OCI-LY1 (cell line): Measurements from ENCODE around the gene TNFAIP8.

Source experiments
- H2AFZ ChIP-seq: fragments of 200-600 bp; sonication (generic), shearing (Covaris generic); 2 replicates; pipeline ENCODE4 v1.6.0; 2014; ENCODE audit warnings: antibody characterized with exemption, mild to moderate bottlenecking, low read length
- H3F3A ChIP-seq: fragments of 200-600 bp; sonication (generic), shearing (Covaris generic); 2 replicates; pipeline ENCODE4 v1.6.0; 2014; ENCODE audit warnings: mild to moderate bottlenecking, antibody characterized with exemption, low read length, moderate library complexity; ENCODE audit not compliant: insufficient read depth
- H3K27ac ChIP-seq: fragments of 200-600 bp; sonication (generic); 2 replicates; pipeline ENCODE4 v1.5.1; 2014; ENCODE audit warnings: low read length, mixed run types, mild to moderate bottlenecking, low read depth; ENCODE audit not compliant: poor library complexity, severe bottlenecking
- H3K27me3 ChIP-seq: fragments of 200-600 bp; sonication (generic); 2 replicates; pipeline ENCODE4 v1.6.0; 2014; ENCODE audit warnings: antibody characterized with exemption, mild to moderate bottlenecking, low read length, moderate library complexity; ENCODE audit not compliant: insufficient read depth
- H3K36me3 ChIP-seq: fragments of 200-600 bp; sonication (generic); 2 replicates; pipeline ENCODE4 v1.6.1; 2014; ENCODE audit warnings: mild to moderate bottlenecking, antibody characterized with exemption, low read length, moderate library complexity, mixed read lengths; ENCODE audit not compliant: insufficient read depth
- H3K4me1 ChIP-seq: fragments of 200-600 bp; sonication (generic); 2 replicates; pipeline ENCODE4 v1.5.1; 2014; ENCODE audit warnings: mild to moderate bottlenecking, low read length, moderate library complexity; ENCODE audit not compliant: insufficient read depth, severe bottlenecking
- H3K4me2 ChIP-seq: fragments of 200-600 bp; sonication (generic), shearing (Covaris generic); 2 replicates; pipeline ENCODE4 v1.6.1; 2014; ENCODE audit warnings: low read length
- H3K4me3 ChIP-seq: fragments of 200-600 bp; sonication (generic); 2 replicates; pipeline ENCODE4 v1.5.1; 2014; ENCODE audit warnings: low read length, low read depth, mild to moderate bottlenecking, mixed read lengths; ENCODE audit not compliant: poor library complexity, severe bottlenecking
- H3K79me2 ChIP-seq: fragments of 200-600 bp; shearing (Covaris generic); 2 replicates; pipeline ENCODE4 v1.6.1; 2016; ENCODE audit warnings: mixed run types, low read length, mixed read lengths; ENCODE audit not compliant: insufficient read depth
- H3K9ac ChIP-seq: fragments of 200-600 bp; sonication (generic), shearing (Covaris generic); 2 replicates; pipeline ENCODE4 v1.6.1; 2014; ENCODE audit warnings: mild to moderate bottlenecking, low read length, mixed read lengths
- H3K9me2 ChIP-seq: fragments of 200-600 bp; sonication (generic), shearing (Covaris generic); 2 replicates; pipeline ENCODE4 v1.6.1; 2014; ENCODE audit warnings: low read depth, mild to moderate bottlenecking, low read length, mixed read lengths
- H3K9me3 ChIP-seq: fragments of 200-600 bp; shearing (Covaris generic); 2 replicates; pipeline ENCODE4 v1.6.1; 2014; ENCODE audit warnings: low read length, mixed read lengths
- H4K20me1 ChIP-seq: fragments of 200-600 bp; sonication (generic), shearing (Covaris generic); 2 replicates; pipeline ENCODE4 v1.6.0; 2016; ENCODE audit warnings: mild to moderate bottlenecking, low read length; ENCODE audit not compliant: insufficient read depth
- EZH2 ChIP-seq: fragments of 200-600 bp; sonication (generic), shearing (Covaris generic); IDR thresholded peaks from 2 replicates; pipeline ENCODE4 v1.8.0; 2017; ENCODE audit warnings: borderline replicate concordance, mixed run types, mild to moderate bottlenecking, antibody characterized with exemption, low read length, moderate library complexity, mixed read lengths
- TF ChIP-seq, protein P1 (sequence below): fragments of 200-600 bp; sonication (generic), shearing (Covaris generic); IDR thresholded peaks from 2 replicates; pipeline ENCODE4 v1.5.1; 2017; ENCODE audit warnings: mild to moderate bottlenecking, antibody characterized with exemption, low read length, moderate library complexity, mixed read lengths

The TNFAIP8 gene

DNA sequence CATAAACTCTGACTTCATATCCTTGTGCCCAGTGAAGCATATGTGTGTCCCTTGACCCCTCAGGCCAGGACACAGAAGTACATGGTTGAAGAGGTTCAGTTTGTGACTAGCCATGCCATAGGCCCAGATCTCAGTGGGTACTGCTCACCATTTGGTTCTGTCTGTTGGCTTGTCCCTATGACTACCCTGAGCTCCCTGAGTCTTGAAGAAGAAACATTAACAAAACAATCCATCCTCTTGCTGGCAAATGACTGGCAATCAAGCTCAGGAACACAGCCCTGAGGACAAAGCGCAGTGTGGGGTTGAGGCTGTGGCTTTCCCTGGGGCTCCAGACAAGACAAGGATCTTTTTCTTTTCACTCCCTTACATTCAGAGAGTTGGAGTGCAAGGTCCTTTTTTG is 46.3 kb downstream of the TNFAIP8 start:
- no peak overlapping the region for H3K27ac ChIP-seq
- H3F3A ChIP-seq = no peaks in the 10 kb centered on the region; the same call in 1 of the 2 replicates
- no peak overlapping the region for H3K9ac ChIP-seq
- no peak overlapping the region for H3K4me3 ChIP-seq
- H3K9me3 ChIP-seq = no peaks in the 10 kb centered on the region
- H3K4me1 ChIP-seq = peaks cover 45% of the 10 kb centered on the region
- no peak for TF ChIP-seq EZH2
- TF ChIP-seq, protein P1, sequence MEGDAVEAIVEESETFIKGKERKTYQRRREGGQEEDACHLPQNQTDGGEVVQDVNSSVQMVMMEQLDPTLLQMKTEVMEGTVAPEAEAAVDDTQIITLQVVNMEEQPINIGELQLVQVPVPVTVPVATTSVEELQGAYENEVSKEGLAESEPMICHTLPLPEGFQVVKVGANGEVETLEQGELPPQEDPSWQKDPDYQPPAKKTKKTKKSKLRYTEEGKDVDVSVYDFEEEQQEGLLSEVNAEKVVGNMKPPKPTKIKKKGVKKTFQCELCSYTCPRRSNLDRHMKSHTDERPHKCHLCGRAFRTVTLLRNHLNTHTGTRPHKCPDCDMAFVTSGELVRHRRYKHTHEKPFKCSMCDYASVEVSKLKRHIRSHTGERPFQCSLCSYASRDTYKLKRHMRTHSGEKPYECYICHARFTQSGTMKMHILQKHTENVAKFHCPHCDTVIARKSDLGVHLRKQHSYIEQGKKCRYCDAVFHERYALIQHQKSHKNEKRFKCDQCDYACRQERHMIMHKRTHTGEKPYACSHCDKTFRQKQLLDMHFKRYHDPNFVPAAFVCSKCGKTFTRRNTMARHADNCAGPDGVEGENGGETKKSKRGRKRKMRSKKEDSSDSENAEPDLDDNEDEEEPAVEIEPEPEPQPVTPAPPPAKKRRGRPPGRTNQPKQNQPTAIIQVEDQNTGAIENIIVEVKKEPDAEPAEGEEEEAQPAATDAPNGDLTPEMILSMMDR = no peak
- no peaks in the 10 kb centered on the region for H3K27me3 ChIP-seq
- H3K9me2 ChIP-seq = no peaks in the 10 kb centered on the region
- no peaks in the 10 kb centered on the region for H3K79me2 ChIP-seq
- H2AFZ ChIP-seq = no peak overlapping the region
- no peaks in the 10 kb centered on the region for H3K36me3 ChIP-seq
- H4K20me1 ChIP-seq = no peaks in the 10 kb centered on the region
- H3K4me2 ChIP-seq = no peak overlapping the region

DNA sequence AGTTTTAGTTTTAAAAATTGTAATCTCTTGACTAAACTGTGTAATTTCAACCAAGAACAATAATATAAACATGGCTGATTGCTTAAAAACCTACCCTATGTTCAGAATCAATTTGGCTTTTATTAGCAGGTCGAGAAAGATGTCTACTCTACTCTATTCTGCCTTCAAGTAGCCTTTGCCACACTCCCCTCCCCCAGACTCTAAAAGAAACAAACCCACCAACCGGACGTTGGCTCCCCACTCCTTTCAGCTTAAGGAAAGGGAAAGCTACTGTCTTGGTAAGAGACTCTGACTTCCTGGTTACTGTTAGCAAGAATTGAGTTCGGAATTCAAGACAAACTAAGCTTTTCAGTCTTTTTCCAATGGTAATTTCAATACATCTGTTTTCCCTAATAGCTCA is 46.7 kb downstream of the TNFAIP8 start:
- Histone ChIP-seq H2AFZ (no peak overlapping the region), H3F3A (no peaks in the 10 kb centered on the region; the same call in 1 of the 2 replicates), H3K4me1 (peaks cover 40% of the 10 kb centered on the region), H3K27ac (no peak overlapping the region), H3K4me3 (no peak overlapping the region), H3K79me2 (no peaks in the 10 kb centered on the region), H3K36me3 (no peaks in the 10 kb centered on the region), H3K9me3 (no peaks in the 10 kb centered on the region), H3K27me3 (no peaks in the 10 kb centered on the region), H3K4me2 (no peak overlapping the region), H3K9ac (no peak overlapping the region), H4K20me1 (no peaks in the 10 kb centered on the region), H3K9me2 (no peaks in the 10 kb centered on the region)
- TF ChIP-seq, protein P1 = no peak
- TF ChIP-seq EZH2 = no peak

DNA sequence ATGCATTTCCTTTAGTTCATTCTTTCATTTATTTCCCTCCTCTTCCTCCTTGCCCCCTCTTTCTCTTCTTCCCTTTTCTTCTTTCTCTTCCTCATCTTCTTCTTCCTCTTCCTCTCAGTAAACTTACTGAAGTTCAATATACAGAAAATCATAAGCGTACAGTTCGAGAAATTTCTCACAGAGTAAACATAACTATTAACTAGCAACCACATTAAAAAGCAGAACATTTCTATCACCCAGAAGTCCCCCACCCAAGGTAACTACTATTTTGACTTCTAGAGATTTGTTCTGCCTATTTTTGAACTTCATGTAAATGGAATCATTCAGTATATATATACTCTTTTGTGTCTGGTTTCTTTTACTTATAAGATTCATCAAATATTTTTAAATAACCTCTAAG is 48.2 kb downstream of the TNFAIP8 start:
- Histone ChIP-seq H3K9ac (no peak overlapping the region), H3K27me3 (no peaks in the 10 kb centered on the region), H3F3A (no peaks in the 10 kb centered on the region; the same call in 1 of the 2 replicates), H3K36me3 (no peaks in the 10 kb centered on the region), H3K4me3 (no peak overlapping the region), H4K20me1 (no peaks in the 10 kb centered on the region), H2AFZ (no peak overlapping the region), H3K4me2 (no peak overlapping the region), H3K79me2 (no peaks in the 10 kb centered on the region), H3K9me2 (no peaks in the 10 kb centered on the region), H3K4me1 (peaks cover 26% of the 10 kb centered on the region), H3K9me3 (no peaks in the 10 kb centered on the region), H3K27ac (no peak overlapping the region)
- no peak for TF ChIP-seq EZH2
- TF ChIP-seq, protein P1 = no peak
